PC-3 (cell line): Measurements from ENCODE around the gene APOF. TPM values are rescaled to one million over a fixed set of nuclear protein-coding genes. Genes with fewer than 3 reads are reported as not detected.

Experiments
- ATAC-seq: fragments of 200-7000 bp; cut with Tn5 transposase; 2 replicates; pipeline ENCODE4 v1.9.1; 2020; ENCODE audit warnings: mild to moderate bottlenecking, moderate library complexity
- BruUV-seq: library from RNA; stranded (reverse); fragments of 400-500 nt; replicated peaks from 2 replicates; lab custom pipeline; 2021; lab: Mats Ljungman, UMichigan
- CTCF ChIA-PET: fragments of 300-600 bp; sonication (Branson Sonifier 250); formaldehyde crosslinking; loops from one replicate; lab custom pipeline; 2022; ENCODE audit warnings: antibody characterized with exemption; lab: Charles Lee
- POLR2A ChIA-PET: fragments of 300-600 bp; sonication (Branson Sonifier 250); formaldehyde crosslinking; loops from one replicate; lab custom pipeline; 2022; ENCODE audit warnings: antibody characterized with exemption; ENCODE audit not compliant: unreplicated experiment; lab: Charles Lee
- DNase-seq: peaks from one replicate; pipeline ENCODE4 v3.0.0-alpha.2; 2015
- H2AFZ ChIP-seq: fragments of 300-600 bp; sonication (generic); 2 replicates; pipeline ENCODE4 v1.6.0; 2016; ENCODE audit warnings: antibody characterized with exemption, low read length
- H3F3A ChIP-seq: fragments of 300-600 bp; sonication (generic); one replicate; pipeline ENCODE4 v1.6.0; 2017; ENCODE audit warnings: antibody characterized with exemption, low read length, control low read depth, mild to moderate bottlenecking; ENCODE audit not compliant: unreplicated experiment
- H3K27ac ChIP-seq: fragments of 300-600 bp; sonication (generic); 2 replicates; pipeline ENCODE4 v1.5.1; 2016; ENCODE audit warnings: mild to moderate bottlenecking, low read length
- H3K27me3 ChIP-seq: fragments of 300-600 bp; sonication (generic); 2 replicates; pipeline ENCODE4 v1.6.1; 2016; ENCODE audit warnings: low read length, mixed read lengths
- H3K36me3 ChIP-seq: fragments of 300-600 bp; sonication (generic); 2 replicates; pipeline ENCODE4 v1.6.1; 2016; ENCODE audit warnings: low read depth, mixed run types, low read length, mixed read lengths
- H3K4me1 ChIP-seq: fragments of 300-600 bp; sonication (generic); 2 replicates; pipeline ENCODE4 v1.5.1; 2016; ENCODE audit warnings: low read length; ENCODE audit not compliant: insufficient read depth
- H3K4me2 ChIP-seq: fragments of 300-600 bp; sonication (generic); 2 replicates; pipeline ENCODE4 v1.6.0; 2016; ENCODE audit warnings: low read length
- H3K4me3 ChIP-seq: fragments of 300-600 bp; sonication (generic); 2 replicates; pipeline ENCODE4 v1.5.1; 2016; ENCODE audit warnings: mild to moderate bottlenecking, low read length, mixed read lengths
- H3K79me2 ChIP-seq: fragments of 300-600 bp; sonication (generic); 2 replicates; pipeline ENCODE4 v1.6.1; 2017; ENCODE audit warnings: low read length, mixed read lengths
- H3K9ac ChIP-seq: fragments of 300-600 bp; sonication (generic); 2 replicates; pipeline ENCODE4 v1.6.0; 2016; ENCODE audit warnings: mild to moderate bottlenecking, low read length
- H3K9me2 ChIP-seq: fragments of 300-600 bp; sonication (generic); replicated peaks from 2 replicates; pipeline ENCODE4 v1.6.1; 2016; ENCODE audit warnings: mixed run types, low read length, mixed read lengths
- H3K9me3 ChIP-seq: fragments of 300-600 bp; sonication (generic); 2 replicates; pipeline ENCODE4 v1.6.1; 2016; ENCODE audit warnings: low read length, mixed read lengths
- H4K20me1 ChIP-seq: fragments of 300-600 bp; sonication (generic); 2 replicates; pipeline ENCODE4 v1.6.1; 2016; ENCODE audit warnings: low read length, mixed read lengths
- EZH2 ChIP-seq: fragments of 300-600 bp; sonication (generic); IDR thresholded peaks from one replicate; pipeline ENCODE4 v1.6.1; 2017; ENCODE audit warnings: antibody characterized with exemption, mild to moderate bottlenecking, low read length; ENCODE audit not compliant: unreplicated experiment
- EZH2phosphoT487 ChIP-seq: fragments of 300-600 bp; sonication (generic); IDR thresholded peaks from 2 replicates; pipeline ENCODE4 v1.6.1; 2018; ENCODE audit warnings: mild to moderate bottlenecking, antibody characterized with exemption, low read length, borderline replicate concordance
- intact Hi-C: fragments of 100-400 bp; cut with micrococcal nuclease; formaldehyde crosslinking; loops from 2 replicates; pipeline ENCODE4 v1.9.0; 2023
- total RNA-seq: library from RNA; depleted of rRNA; stranded (reverse); fragments of >200 nt; gene quantifications from 2 replicates; pipeline ENCODE4 v1.2.3, GENCODE V29; 2014; rRNA removed
- TF ChIP-seq, protein P1 (sequence below): fragments of 300-600 bp; sonication (generic); conservative IDR thresholded peaks from 2 replicates; pipeline ENCODE4 v1.5.1; 2017; ENCODE audit warnings: antibody characterized with exemption, low read depth, mild to moderate bottlenecking, low read length

The APOF gene
- total RNA-seq, 1 experiment from 2014 or later = not detected

DNA sequence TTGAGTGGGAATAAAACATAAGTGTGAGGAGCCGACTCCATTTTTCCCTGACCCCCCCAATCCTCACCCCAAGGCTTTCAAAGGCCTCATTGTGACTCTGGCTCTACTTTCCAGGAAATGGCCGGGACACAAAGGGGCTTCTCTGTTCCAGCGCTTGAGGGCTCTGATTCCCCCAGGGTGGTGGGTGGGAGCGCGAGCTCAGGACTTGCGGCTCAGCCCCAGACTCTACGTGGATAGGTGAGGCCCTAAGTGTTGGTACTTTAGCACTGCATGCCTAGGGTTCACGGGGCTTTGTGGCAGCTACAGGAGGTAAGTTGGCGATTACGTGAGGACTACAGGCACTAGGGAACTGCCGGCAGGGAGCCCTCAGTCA, 47.4 kb downstream of the APOF start:
- H3K79me2 ChIP-seq = peaks cover 18% of the 10 kb centered on the region
- no peaks in the 10 kb centered on the region for H3K9me2 ChIP-seq
- no peaks in the 10 kb centered on the region for H3K9me3 ChIP-seq
- intact Hi-C loops = loop anchor here (5.0 kb wide), 1 partner anchor 47 kb away; the partner anchor contains the start of genes APOF and STAT2
- no peak; the same call in 1 of the 2 replicates for ATAC-seq
- TSS peak; percentile 83 for BruUV-seq
- ChIA-PET CTCF (interaction anchor here (0.6 to 1.7 kb wide), 3 partner anchors 60 to 149 kb away, joined by 3 to 6 read pairs (median 4); no protein-coding TSS in a partner anchor), POLR2A (interaction anchor here (0.7 to 1.4 kb wide), 3 partner anchors 18 to 79 kb away, joined by 3 to 6 read pairs (median 3); partner anchors contain the start of gene PAN2)
- H3K36me3 ChIP-seq = peaks cover 16% of the 10 kb centered on the region
- peak overlapping the region; percentile 63 for H2AFZ ChIP-seq
- peak overlapping the region; percentile 90 for H3K4me3 ChIP-seq
- TF ChIP-seq EZH2 (no peak), EZH2phosphoT487 (no peak)
- TF ChIP-seq, protein P1, sequence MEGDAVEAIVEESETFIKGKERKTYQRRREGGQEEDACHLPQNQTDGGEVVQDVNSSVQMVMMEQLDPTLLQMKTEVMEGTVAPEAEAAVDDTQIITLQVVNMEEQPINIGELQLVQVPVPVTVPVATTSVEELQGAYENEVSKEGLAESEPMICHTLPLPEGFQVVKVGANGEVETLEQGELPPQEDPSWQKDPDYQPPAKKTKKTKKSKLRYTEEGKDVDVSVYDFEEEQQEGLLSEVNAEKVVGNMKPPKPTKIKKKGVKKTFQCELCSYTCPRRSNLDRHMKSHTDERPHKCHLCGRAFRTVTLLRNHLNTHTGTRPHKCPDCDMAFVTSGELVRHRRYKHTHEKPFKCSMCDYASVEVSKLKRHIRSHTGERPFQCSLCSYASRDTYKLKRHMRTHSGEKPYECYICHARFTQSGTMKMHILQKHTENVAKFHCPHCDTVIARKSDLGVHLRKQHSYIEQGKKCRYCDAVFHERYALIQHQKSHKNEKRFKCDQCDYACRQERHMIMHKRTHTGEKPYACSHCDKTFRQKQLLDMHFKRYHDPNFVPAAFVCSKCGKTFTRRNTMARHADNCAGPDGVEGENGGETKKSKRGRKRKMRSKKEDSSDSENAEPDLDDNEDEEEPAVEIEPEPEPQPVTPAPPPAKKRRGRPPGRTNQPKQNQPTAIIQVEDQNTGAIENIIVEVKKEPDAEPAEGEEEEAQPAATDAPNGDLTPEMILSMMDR = no peak
- H3K4me1 ChIP-seq = peaks cover 15% of the 10 kb centered on the region
- no peak for DNase-seq
- H3K4me2 ChIP-seq = peak overlapping the region; percentile 93
- no peaks in the 10 kb centered on the region for H4K20me1 ChIP-seq
- H3K9ac ChIP-seq = peak overlapping the region; percentile 95
- H3K27me3 ChIP-seq = no peaks in the 10 kb centered on the region
- peak overlapping the region; percentile 59 for H3K27ac ChIP-seq
- no peaks in the 10 kb centered on the region for H3F3A ChIP-seq

DNA sequence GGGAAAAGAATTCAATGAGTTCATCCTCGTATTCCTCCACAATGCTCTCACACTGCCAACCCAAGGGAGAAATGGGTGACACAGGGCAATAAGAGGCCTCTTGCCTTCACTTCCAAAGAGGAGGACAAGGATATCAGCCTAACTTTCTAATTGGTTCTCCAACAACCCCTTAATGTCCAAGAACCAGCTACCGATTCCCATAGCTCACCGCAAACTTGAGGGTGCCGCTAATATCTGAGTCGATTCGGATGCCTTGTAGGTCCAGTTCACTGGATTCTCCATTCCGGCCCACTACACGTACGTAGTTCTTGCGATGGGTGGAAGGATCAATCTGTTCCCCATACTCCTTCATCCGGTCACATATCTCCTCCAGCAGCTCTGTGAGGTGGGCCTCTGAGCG, 51.7 kb downstream of the APOF start:
- CTCF ChIA-PET = no interaction called here
- no peaks in the 10 kb centered on the region for H4K20me1 ChIP-seq

More for the DNA sequence above, 51.7 kb downstream of the APOF start:
- BruUV-seq = no TSS peak
- Histone ChIP-seq H3K79me2 (peaks cover 18% of the 10 kb centered on the region), H3F3A (no peaks in the 10 kb centered on the region), H3K36me3 (peaks cover 29% of the 10 kb centered on the region), H3K9me2 (no peaks in the 10 kb centered on the region), H3K9ac (no peak overlapping the region), H3K27ac (no peak overlapping the region), H3K4me2 (no peak overlapping the region), H3K9me3 (no peaks in the 10 kb centered on the region), H3K4me3 (no peak overlapping the region), H3K4me1 (peaks cover 9% of the 10 kb centered on the region), H2AFZ (no peak overlapping the region), H3K27me3 (no peaks in the 10 kb centered on the region)
- DNase-seq = no peak
- POLR2A ChIA-PET = no interaction called here
- intact Hi-C loops = no loop called here
- TF ChIP-seq EZH2 (no peak), EZH2phosphoT487 (no peak)
- TF ChIP-seq, protein P1 = no peak
- ATAC-seq = no peak

Other genes starting within 250 kb of the APOF start
- 3,106 and 3,551 TPM in 2 replicates for gene RPL41, start 246.2 kb downstream of the APOF start, total RNA-seq
- gene ZC3H10, start 244.6 kb downstream of the APOF start, total RNA-seq = 4.8 and 5.6 TPM in 2 replicates
- 120 and 176 TPM in 2 replicates for gene ESYT1, start 234.6 kb downstream of the APOF start, total RNA-seq
- 153 and 178 TPM in 2 replicates for gene MYL6B, start 210.3 kb downstream of the APOF start, total RNA-seq
- 1,385 and 1,597 TPM in 2 replicates for gene MYL6, start 204.5 kb downstream of the APOF start, total RNA-seq
- gene SMARCC2, start 173.4 kb downstream of the APOF start, total RNA-seq = 38.4 and 39.4 TPM in 2 replicates
- 43.9 and 52.1 TPM in 2 replicates for gene RNF41, start 140.9 kb downstream of the APOF start, total RNA-seq
- 91.6 and 98.6 TPM in 2 replicates for gene NABP2, start 138.5 kb downstream of the APOF start, total RNA-seq
- gene SLC39A5, start 132.8 kb downstream of the APOF start, total RNA-seq = 0.18 TPM in 1 of 2 replicates, not detected in the other
- gene ANKRD52, start 104.5 kb downstream of the APOF start, total RNA-seq = 19.1 and 26.7 TPM in 2 replicates
- gene COQ10A, start 95.9 kb downstream of the APOF start, total RNA-seq = 9.2 and 9.8 TPM in 2 replicates
- 182 and 199 TPM in 2 replicates for gene CS, start 62.5 kb downstream of the APOF start, total RNA-seq
- 109 and 162 TPM in 2 replicates for gene CNPY2, start 46.9 kb downstream of the APOF start, total RNA-seq
- 15.3 and 27.1 TPM in 2 replicates for gene PAN2, start 28.9 kb downstream of the APOF start, total RNA-seq
- gene IL23A, start 24.0 kb downstream of the APOF start, total RNA-seq = 17.5 and 18.2 TPM in 2 replicates
- 68.8 and 73.1 TPM in 2 replicates for gene STAT2, start 2.8 kb downstream of the APOF start, total RNA-seq
- gene TIMELESS, start 86.6 kb upstream of the APOF start, total RNA-seq = 26.5 and 29.5 TPM in 2 replicates
- gene MIP, start 91.8 kb upstream of the APOF start, total RNA-seq = not detected in 2 replicates
- 3.4 and 3.7 TPM in 2 replicates for gene SPRYD4, start 105.7 kb upstream of the APOF start, total RNA-seq
- gene GLS2, start 125.3 kb upstream of the APOF start, total RNA-seq = 4.0 and 7.3 TPM in 2 replicates
- 10.2 and 11.5 TPM in 2 replicates for gene RBMS2, start 159.0 kb upstream of the APOF start, total RNA-seq